ENCODE data around the gene SP6.

The SP6 gene

GRCh38 chr17:47895347-47895855 is 44.4 kb upstream of the SP6 start:
- DNase-seq (ENCODE audit: low read depth, low spot score), result no peak
- Histone ChIP-seq H3K4me1 (ENCODE audit: insufficient read depth, insufficient read length) (no peaks in the 10 kb centered on the region), H3K4me3 (ENCODE audit: insufficient read length, low read depth) (peak overlapping the region; percentile 88), H3K27me3 (ENCODE audit: insufficient read depth, insufficient read length) (no peaks in the 10 kb centered on the region), H3K9me3 (ENCODE audit: insufficient read depth, low read length) (no peaks in the 10 kb centered on the region), H3K36me3 (ENCODE audit: insufficient read depth, insufficient read length, low read length) (peaks cover 18% of the 10 kb centered on the region), H3K9ac (ENCODE audit: insufficient read length, low read depth) (peak overlapping the region; percentile 92)
- TF ChIP-seq ZNF274 (IDR thresholded peaks at IDR 0.05; ENCODE audit: low read depth, low read length) (no peak), SUZ12 (IDR thresholded peaks at IDR 0.05; ENCODE audit: extremely low read depth, insufficient read depth, insufficient read length) (no peak), YY1 (IDR thresholded peaks at IDR 0.05; ENCODE audit: insufficient read depth, insufficient read length) (no peak)

GRCh38 chr17:47894498-47895346 is 43.8 kb upstream of the SP6 start:
- no peak for DNase-seq (ENCODE audit: low read depth, low spot score)
- TF ChIP-seq SUZ12 (IDR thresholded peaks at IDR 0.05; ENCODE audit: extremely low read depth, insufficient read depth, insufficient read length) (no peak), ZNF274 (IDR thresholded peaks at IDR 0.05; ENCODE audit: low read depth, low read length) (no peak), YY1 (IDR thresholded peaks at IDR 0.05; ENCODE audit: insufficient read depth, insufficient read length) (no peak)
- Histone ChIP-seq H3K4me1 (ENCODE audit: insufficient read depth, insufficient read length) (no peaks in the 10 kb centered on the region), H3K27me3 (ENCODE audit: insufficient read depth, insufficient read length) (no peaks in the 10 kb centered on the region), H3K36me3 (ENCODE audit: insufficient read depth, insufficient read length, low read length) (peaks cover 16% of the 10 kb centered on the region), H3K9ac (ENCODE audit: insufficient read length, low read depth) (peak overlapping the region; percentile 92), H3K4me3 (ENCODE audit: insufficient read length, low read depth) (peak overlapping the region; percentile 88), H3K9me3 (ENCODE audit: insufficient read depth, low read length) (no peaks in the 10 kb centered on the region)

- Histone ChIP-seq H3K27me3 (ENCODE audit: insufficient read depth, insufficient read length) (no peaks in the 10 kb centered on the region), H3K9ac (ENCODE audit: insufficient read length, low read depth) (no peak overlapping the region), H3K4me3 (ENCODE audit: insufficient read length, low read depth) (no peak overlapping the region), H3K4me1 (ENCODE audit: insufficient read depth, insufficient read length) (peaks cover 9% of the 10 kb centered on the region), H3K36me3 (ENCODE audit: insufficient read depth, insufficient read length, low read length) (no peaks in the 10 kb centered on the region), H3K9me3 (ENCODE audit: insufficient read depth, low read length) (no peaks in the 10 kb centered on the region)
- TF ChIP-seq ZNF274 (IDR thresholded peaks at IDR 0.05; ENCODE audit: low read depth, low read length) (no peak), YY1 (IDR thresholded peaks at IDR 0.05; ENCODE audit: insufficient read depth, insufficient read length) (no peak), SUZ12 (IDR thresholded peaks at IDR 0.05; ENCODE audit: extremely low read depth, insufficient read depth, insufficient read length) (no peak)
- DNase-seq (ENCODE audit: low read depth, low spot score), result no peak
Measured at GRCh38 chr17:47891545-47892088, 40.7 kb upstream of the SP6 start.

- Histone ChIP-seq H3K36me3 (ENCODE audit: insufficient read depth, insufficient read length, low read length) (no peaks in the 10 kb centered on the region), H3K9me3 (ENCODE audit: insufficient read depth, low read length) (no peaks in the 10 kb centered on the region), H3K4me1 (ENCODE audit: insufficient read depth, insufficient read length) (peaks cover 19% of the 10 kb centered on the region), H3K27me3 (ENCODE audit: insufficient read depth, insufficient read length) (no peaks in the 10 kb centered on the region), H3K9ac (ENCODE audit: insufficient read length, low read depth) (no peak overlapping the region), H3K4me3 (ENCODE audit: insufficient read length, low read depth) (no peak overlapping the region)
- TF ChIP-seq YY1 (IDR thresholded peaks at IDR 0.05; ENCODE audit: insufficient read depth, insufficient read length) (no peak), SUZ12 (IDR thresholded peaks at IDR 0.05; ENCODE audit: extremely low read depth, insufficient read depth, insufficient read length) (no peak), ZNF274 (IDR thresholded peaks at IDR 0.05; ENCODE audit: low read depth, low read length) (no peak)
- peak; percentile 68 for DNase-seq (ENCODE audit: low read depth, low spot score)
Measured at GRCh38 chr17:47889734-47890529, 39.0 kb upstream of the SP6 start.

GRCh38 chr17:47888293-47888692 is 37.3 kb upstream of the SP6 start:
- Histone ChIP-seq H3K4me1 (ENCODE audit: insufficient read depth, insufficient read length) (peaks cover 24% of the 10 kb centered on the region), H3K9me3 (ENCODE audit: insufficient read depth, low read length) (no peaks in the 10 kb centered on the region), H3K9ac (ENCODE audit: insufficient read length, low read depth) (no peak overlapping the region), H3K36me3 (ENCODE audit: insufficient read depth, insufficient read length, low read length) (no peaks in the 10 kb centered on the region), H3K4me3 (ENCODE audit: insufficient read length, low read depth) (no peak overlapping the region), H3K27me3 (ENCODE audit: insufficient read depth, insufficient read length) (no peaks in the 10 kb centered on the region)
- no peak for DNase-seq (ENCODE audit: low read depth, low spot score)
- TF ChIP-seq SUZ12 (IDR thresholded peaks at IDR 0.05; ENCODE audit: extremely low read depth, insufficient read depth, insufficient read length), result no peak
- no peak for TF ChIP-seq YY1 (IDR thresholded peaks at IDR 0.05; ENCODE audit: insufficient read depth, insufficient read length)
- TF ChIP-seq ZNF274 (IDR thresholded peaks at IDR 0.05; ENCODE audit: low read depth, low read length), result no peak

- no peak overlapping the region for H3K4me3 ChIP-seq (ENCODE audit: insufficient read length, low read depth)
- peak overlapping the region; percentile 57 for H3K9ac ChIP-seq (ENCODE audit: insufficient read length, low read depth)
- DNase-seq (ENCODE audit: low read depth, low spot score), result no peak
Measured at GRCh38 chr17:47884905-47885730, 34.2 kb upstream of the SP6 start.

More at GRCh38 chr17:47884905-47885730, 34.2 kb upstream of the SP6 start:
- no peaks in the 10 kb centered on the region for H3K9me3 ChIP-seq (ENCODE audit: insufficient read depth, low read length)
- H3K27me3 ChIP-seq (ENCODE audit: insufficient read depth, insufficient read length), result no peaks in the 10 kb centered on the region
- TF ChIP-seq ZNF274 (IDR thresholded peaks at IDR 0.05; ENCODE audit: low read depth, low read length), result no peak
- no peak for TF ChIP-seq SUZ12 (IDR thresholded peaks at IDR 0.05; ENCODE audit: extremely low read depth, insufficient read depth, insufficient read length)
- no peak for TF ChIP-seq YY1 (IDR thresholded peaks at IDR 0.05; ENCODE audit: insufficient read depth, insufficient read length)
- no peaks in the 10 kb centered on the region for H3K36me3 ChIP-seq (ENCODE audit: insufficient read depth, insufficient read length, low read length)
- peaks cover 24% of the 10 kb centered on the region for H3K4me1 ChIP-seq (ENCODE audit: insufficient read depth, insufficient read length)

Measured in NT2/D1 (cell line).